IMR-90 (cell line): Measurements from ENCODE around the gene GJA10. TPM values are rescaled to one million over a fixed set of nuclear protein-coding genes. Genes with fewer than 3 reads are reported as not detected.
A peak's percentile ranks its signal among the peaks of the same experiment; 100 is the strongest.

ENCODE experiments used
- ATAC-seq: fragments of 200-7000 bp; cut with Tn5 transposase; 2 replicates; pipeline ENCODE4 v1.9.1; 2020; ENCODE audit warnings: low read depth, mild to moderate bottlenecking, moderate library complexity
- BruUV-seq: library from RNA; stranded (reverse); fragments of 400-500 nt; replicated peaks from 2 replicates; lab custom pipeline; 2021; lab: Mats Ljungman, UMichigan
- CTCF ChIA-PET: fragments of 300-600 bp; formaldehyde crosslinking; extraction: SDS; loops from one replicate; lab custom pipeline; 2021; ENCODE audit warnings: antibody characterized with exemption; lab: Yijun Ruan, JAX
- POLR2A ChIA-PET: fragments of 300-600 bp; sonication (Branson Sonifier 250); formaldehyde crosslinking; loops from one replicate; lab custom pipeline; 2022; ENCODE audit warnings: antibody characterized with exemption; ENCODE audit not compliant: unreplicated experiment; lab: Charles Lee
- DNase-seq: peaks from one replicate; pipeline ENCODE4 v3.0.0; 2013
- H2AFZ ChIP-seq: replicated peaks from 2 replicates; pipeline ENCODE3; 2013; ENCODE audit warnings: low read length, mild to moderate bottlenecking; ENCODE audit not compliant: poor library complexity
- H2AK5ac ChIP-seq: 2 replicates; pipeline ENCODE4 v1.6.1; 2013; ENCODE audit warnings: low read depth, low read length, inconsistent platforms
- H2AK9ac ChIP-seq: replicated peaks from 2 replicates; pipeline ENCODE3; 2013; ENCODE audit warnings: mild to moderate bottlenecking, low read depth, low read length, moderate library complexity; ENCODE audit not compliant: poor library complexity
- H2BK120ac ChIP-seq: 2 replicates; pipeline ENCODE4 v1.6.1; 2013; ENCODE audit warnings: low read depth, low read length, inconsistent platforms
- H2BK15ac ChIP-seq: 3 replicates; pipeline ENCODE4 v1.6.1; 2013; ENCODE audit warnings: low read depth, low read length, inconsistent platforms
- H2BK20ac ChIP-seq: 2 replicates; pipeline ENCODE4 v1.6.1; 2013; ENCODE audit warnings: low read depth, mild to moderate bottlenecking, inconsistent platforms, low read length, moderate library complexity
- H2BK5ac ChIP-seq: 2 replicates; pipeline ENCODE4 v1.6.1; 2013; ENCODE audit warnings: mild to moderate bottlenecking, low read depth, low read length, inconsistent platforms; ENCODE audit not compliant: poor library complexity, severe bottlenecking
- H3K14ac ChIP-seq: replicated peaks from 2 replicates; pipeline ENCODE4 v1.6.1; 2013; ENCODE audit warnings: low read depth, low read length, inconsistent platforms
- H3K18ac ChIP-seq: 2 replicates; pipeline ENCODE4 v1.6.1; 2013; ENCODE audit warnings: low read depth, low read length, control low read depth
- H3K23ac ChIP-seq: 2 replicates; pipeline ENCODE4 v1.6.1; 2013; ENCODE audit warnings: low read depth, low read length, inconsistent platforms
- H3K27ac ChIP-seq: 2 replicates; pipeline ENCODE4 v1.5.1; 2013; ENCODE audit warnings: mild to moderate bottlenecking, control low read depth, low read length; ENCODE audit not compliant: insufficient read depth
- H3K27me3 ChIP-seq: 2 replicates; pipeline ENCODE4 v1.6.1; 2013; ENCODE audit warnings: low read length; ENCODE audit not compliant: control insufficient read depth, insufficient read depth
- H3K36me3 ChIP-seq: 2 replicates; pipeline ENCODE4 v1.6.1; 2013; ENCODE audit warnings: low read length, mixed read lengths; ENCODE audit not compliant: control insufficient read depth, insufficient read depth
- H3K4ac ChIP-seq: 2 replicates; pipeline ENCODE4 v1.6.1; 2013; ENCODE audit warnings: low read depth, low read length, inconsistent platforms
- H3K4me1 ChIP-seq: 2 replicates; pipeline ENCODE4 v1.6.1; 2013; ENCODE audit warnings: low read length, mixed read lengths; ENCODE audit not compliant: control insufficient read depth, insufficient read depth
- H3K4me2 ChIP-seq: 2 replicates; pipeline ENCODE4 v1.6.1; 2013; ENCODE audit warnings: low read depth, mild to moderate bottlenecking, control low read depth, low read length, moderate library complexity
- H3K4me3 ChIP-seq: 2 replicates; pipeline ENCODE4 v1.5.1; 2013; ENCODE audit warnings: low read depth, mild to moderate bottlenecking, control low read depth, low read length, moderate library complexity; ENCODE audit not compliant: insufficient read depth
- H3K56ac ChIP-seq: 2 replicates; pipeline ENCODE4 v1.6.1; 2013; ENCODE audit warnings: low read length, inconsistent platforms; ENCODE audit not compliant: insufficient read depth; ENCODE audit errors: extremely low read depth
- H3K79me1 ChIP-seq, 2 experiments: 2 replicates each; pipeline ENCODE4 v1.6.1; 2013; ENCODE audit warnings: low read length in 2 of 2, inconsistent platforms in 1 of 2, low read depth in 1 of 2
- H3K9ac ChIP-seq: 2 replicates; pipeline ENCODE4 v1.6.1; 2013; ENCODE audit warnings: low read depth, low read length, control low read depth
- H3K9me1 ChIP-seq: 2 replicates; pipeline ENCODE4 v1.6.1; 2013; ENCODE audit warnings: low read length, inconsistent platforms; ENCODE audit not compliant: insufficient read depth
- H3K9me3 ChIP-seq: 2 replicates; pipeline ENCODE4 v1.6.1; 2013; ENCODE audit warnings: low read length; ENCODE audit not compliant: control insufficient read depth, insufficient read depth
- H4K20me1 ChIP-seq: 2 replicates; pipeline ENCODE4 v1.6.1; 2013; ENCODE audit warnings: low read length, inconsistent platforms; ENCODE audit not compliant: insufficient read depth
- H4K5ac ChIP-seq: 2 replicates; pipeline ENCODE4 v1.6.1; 2013; ENCODE audit warnings: mild to moderate bottlenecking, low read depth, low read length, control low read depth
- H4K8ac ChIP-seq, 2 experiments: 2 replicates each; pipeline ENCODE4 v1.6.1; 2013; ENCODE audit warnings: low read depth in 2 of 2, low read length in 2 of 2, control low read depth in 1 of 2, inconsistent platforms in 1 of 2
- H4K91ac ChIP-seq: 2 replicates; pipeline ENCODE4 v1.6.1; 2013; ENCODE audit warnings: low read depth, low read length, inconsistent platforms; ENCODE audit not compliant: insufficient read depth
- BHLHE40 ChIP-seq: fragments of 150-350 bp; IDR thresholded peaks from 2 replicates; pipeline ENCODE4 v1.6.1; 2016; ENCODE audit warnings: mild to moderate bottlenecking, low read depth, low read length
- CHD1 ChIP-seq: IDR thresholded peaks from 2 replicates; pipeline ENCODE4 v1.6.1; 2012; ENCODE audit warnings: low read depth, low read length, improper control_type of control experiment
- MAFK ChIP-seq: IDR thresholded peaks from 2 replicates; pipeline ENCODE4 v1.6.1; 2012; ENCODE audit warnings: low read depth, low read length, improper control_type of control experiment
- NFE2L2 ChIP-seq: fragments of 150-350 bp; IDR thresholded peaks from 2 replicates; pipeline ENCODE4 v1.6.1; 2016; ENCODE audit warnings: low read depth, mild to moderate bottlenecking, low read length
- POLR2A ChIP-seq: IDR thresholded peaks from 2 replicates; pipeline ENCODE4 v1.6.1; 2012; ENCODE audit warnings: mild to moderate bottlenecking, low read depth, low read length
- RAD21 ChIP-seq: IDR thresholded peaks from 2 replicates; pipeline ENCODE4 v1.6.1; 2012; ENCODE audit warnings: low read length, improper control_type of control experiment
- RCOR1 ChIP-seq: IDR thresholded peaks from 2 replicates; pipeline ENCODE4 v1.6.1; 2012; ENCODE audit warnings: mild to moderate bottlenecking, low read length, improper control_type of control experiment; ENCODE audit not compliant: insufficient replicate concordance
- RFX5 ChIP-seq: IDR thresholded peaks from 2 replicates; pipeline ENCODE4 v1.8.0; 2012; ENCODE audit warnings: low read depth, mild to moderate bottlenecking, low read length, moderate library complexity
- SMC3 ChIP-seq: fragments of 150-350 bp; IDR thresholded peaks from 2 replicates; pipeline ENCODE4 v1.6.1; 2016; ENCODE audit warnings: low read depth, mild to moderate bottlenecking, antibody characterized with exemption, low read length, moderate library complexity
- WGBS, 2 experiments: methylation state at CpG; one replicate each; pipeline versions ENCODE4 v1.1.5 to v1.1.7; 2013; ENCODE audit warnings: missing lambda C conversion rate in 2 of 2; ENCODE audit not compliant: insufficient read length in 1 of 2; ENCODE audit errors: extremely low coverage in 2 of 2; 5-methylcytosine and 5-hydroxymethylcytosine counted together
- dilution Hi-C: fragments of 300-500 bp; cut with HindIII; formaldehyde crosslinking; loops from one replicate; pipeline ENCODE4 v1.14.3; 2018; ENCODE audit warnings: low sequenced_read_pairs; ENCODE audit not compliant: unreplicated experiment
- in situ Hi-C: fragments of 300-500 bp; cut with MboI; formaldehyde crosslinking; loops from 3 replicates; pipeline ENCODE4 v1.14.3; 2019; ENCODE audit warnings: low sequenced_read_pairs, inconsistent platforms, mixed read lengths
- intact Hi-C: fragments of 100-400 bp; cut with micrococcal nuclease; formaldehyde crosslinking; loops from 2 replicates; pipeline ENCODE4 v1.10.0; 2022
- polyA plus RNA-seq, 3 experiments: library from polyadenylated mRNA; depleted of rRNA; stranded (reverse); fragments of >200 nt; gene quantifications; 2 replicates each; pipeline ENCODE4 v1.2.3, GENCODE V29; 2012; ENCODE audit warnings: low replicate concordance in 1 of 3
- total RNA-seq: library from RNA; depleted of rRNA; stranded (reverse); fragments of >200 nt; gene quantifications from 2 replicates; pipeline ENCODE4 v1.2.3, GENCODE V29; 2012
- TF ChIP-seq, protein P1 (sequence below): conservative IDR thresholded peaks from 2 replicates; pipeline ENCODE4 v1.5.1; 2012; ENCODE audit warnings: mild to moderate bottlenecking, low read depth, low read length, improper control_type of control experiment
- TF ChIP-seq, protein P2 (sequence below): fragments of 150-350 bp; IDR thresholded peaks from 2 replicates; pipeline ENCODE4 v1.6.1; 2016; ENCODE audit warnings: low read depth, mild to moderate bottlenecking, low read length, moderate library complexity, borderline replicate concordance

Gene GJA10
- total and polyA plus RNA-seq, 2 of the 4 experiments (the other 2 are of a cell fraction): not detected

DNA sequence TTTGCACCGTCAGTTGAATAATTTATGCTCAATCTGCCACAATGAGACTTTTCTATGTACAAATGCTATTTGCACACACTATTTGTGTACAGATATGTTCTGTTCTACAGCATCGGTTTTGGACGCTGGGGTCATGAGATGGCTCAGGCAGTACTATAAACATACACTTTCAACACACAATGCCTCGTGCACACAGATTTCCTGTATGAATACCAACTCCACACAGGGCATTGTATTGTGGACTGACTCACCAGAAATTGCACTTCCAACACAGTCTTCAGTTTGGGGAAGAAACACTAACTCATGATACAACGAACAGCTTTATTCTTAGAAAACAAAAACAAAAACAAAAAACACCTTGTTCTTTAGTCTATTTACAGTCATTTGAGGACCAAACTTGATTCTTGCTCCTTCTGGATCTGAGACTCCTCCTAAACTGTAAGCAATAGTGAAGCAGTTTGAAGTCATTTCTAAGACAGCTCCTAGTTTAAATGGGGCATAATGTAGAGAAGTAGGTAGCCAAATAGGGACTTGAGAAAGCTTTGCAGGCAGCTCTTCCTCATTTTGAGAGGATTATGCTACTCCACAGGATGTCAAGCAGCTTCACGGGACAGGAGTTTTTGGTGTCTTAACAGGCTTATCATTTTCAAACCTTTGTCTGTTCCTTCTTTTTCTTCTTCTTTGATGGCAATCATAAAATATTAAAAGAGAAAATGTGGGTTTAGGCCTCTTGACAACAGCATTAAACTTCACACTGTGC is 33.7 kb downstream of the GJA10 start (continued):
- TF ChIP-seq, protein P1, sequence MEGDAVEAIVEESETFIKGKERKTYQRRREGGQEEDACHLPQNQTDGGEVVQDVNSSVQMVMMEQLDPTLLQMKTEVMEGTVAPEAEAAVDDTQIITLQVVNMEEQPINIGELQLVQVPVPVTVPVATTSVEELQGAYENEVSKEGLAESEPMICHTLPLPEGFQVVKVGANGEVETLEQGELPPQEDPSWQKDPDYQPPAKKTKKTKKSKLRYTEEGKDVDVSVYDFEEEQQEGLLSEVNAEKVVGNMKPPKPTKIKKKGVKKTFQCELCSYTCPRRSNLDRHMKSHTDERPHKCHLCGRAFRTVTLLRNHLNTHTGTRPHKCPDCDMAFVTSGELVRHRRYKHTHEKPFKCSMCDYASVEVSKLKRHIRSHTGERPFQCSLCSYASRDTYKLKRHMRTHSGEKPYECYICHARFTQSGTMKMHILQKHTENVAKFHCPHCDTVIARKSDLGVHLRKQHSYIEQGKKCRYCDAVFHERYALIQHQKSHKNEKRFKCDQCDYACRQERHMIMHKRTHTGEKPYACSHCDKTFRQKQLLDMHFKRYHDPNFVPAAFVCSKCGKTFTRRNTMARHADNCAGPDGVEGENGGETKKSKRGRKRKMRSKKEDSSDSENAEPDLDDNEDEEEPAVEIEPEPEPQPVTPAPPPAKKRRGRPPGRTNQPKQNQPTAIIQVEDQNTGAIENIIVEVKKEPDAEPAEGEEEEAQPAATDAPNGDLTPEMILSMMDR: no peak

DNA sequence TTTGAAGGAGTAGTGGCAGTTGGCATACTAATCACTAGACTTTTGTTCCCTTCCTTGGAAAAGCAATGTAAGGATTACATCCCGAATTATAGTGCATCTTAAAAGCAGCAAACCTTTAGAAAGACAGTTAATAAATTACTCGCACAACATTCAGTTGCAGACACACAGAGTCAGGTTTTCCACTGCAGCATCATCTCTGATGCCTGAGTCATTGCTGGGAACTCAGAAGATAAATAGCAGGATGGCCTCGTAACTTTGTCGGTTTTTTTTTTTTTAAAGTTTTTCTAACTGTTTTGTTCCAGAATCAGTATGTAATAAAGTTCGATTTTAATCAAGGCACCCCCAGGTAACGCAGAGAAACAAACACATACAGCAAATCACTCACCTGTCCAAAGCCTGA is 34.3 kb downstream of the GJA10 start:
- Histone ChIP-seq H4K5ac (no peak overlapping the region), H3K14ac (no peak overlapping the region), H2AFZ (no peak overlapping the region), H2AK9ac (no peak overlapping the region), H3K79me1 (no peaks in the 10 kb centered on the region), H3K9me3 (no peaks in the 10 kb centered on the region), H4K91ac (no peak overlapping the region), H3K27ac (no peak overlapping the region), H3K4me3 (no peak overlapping the region), H2BK15ac (no peak overlapping the region), H3K23ac (no peak overlapping the region), H2BK120ac (no peak overlapping the region), H2BK5ac (no peak overlapping the region), H3K4ac (no peak overlapping the region), H2AK5ac (no peak overlapping the region), H3K4me1 (no peaks in the 10 kb centered on the region; the same call in 1 of the 2 replicates), H3K9me1 (no peaks in the 10 kb centered on the region), H3K4me2 (no peak overlapping the region), H3K56ac (no peak overlapping the region), H2BK20ac (no peak overlapping the region), H4K20me1 (no peaks in the 10 kb centered on the region), H4K8ac (no peak overlapping the region), H3K36me3 (no peaks in the 10 kb centered on the region), H3K18ac (no peak overlapping the region), H3K9ac (no peak overlapping the region), H3K27me3 (no peaks in the 10 kb centered on the region)
- POLR2A ChIA-PET: no interaction called here
- dilution Hi-C loops: no loop called here
- in situ Hi-C loops: no loop called here
- intact Hi-C loops: no loop called here
- CTCF ChIA-PET: interaction anchor here (1.3 kb wide), 1 partner anchor 12 kb away, joined by 3 read pairs; no protein-coding TSS in a partner anchor
- BruUV-seq: no TSS peak
- ATAC-seq (no peak), DNase-seq (peak; percentile 63)
- WGBS, 2 experiments: no CpG with 5 or more reads among the region's 6 CpGs
- no peak for TF ChIP-seq POLR2A
- TF ChIP-seq BHLHE40: no peak
- TF ChIP-seq RCOR1: no peak
- no peak for TF ChIP-seq CHD1
- no peak for TF ChIP-seq RFX5
- TF ChIP-seq, protein P2, sequence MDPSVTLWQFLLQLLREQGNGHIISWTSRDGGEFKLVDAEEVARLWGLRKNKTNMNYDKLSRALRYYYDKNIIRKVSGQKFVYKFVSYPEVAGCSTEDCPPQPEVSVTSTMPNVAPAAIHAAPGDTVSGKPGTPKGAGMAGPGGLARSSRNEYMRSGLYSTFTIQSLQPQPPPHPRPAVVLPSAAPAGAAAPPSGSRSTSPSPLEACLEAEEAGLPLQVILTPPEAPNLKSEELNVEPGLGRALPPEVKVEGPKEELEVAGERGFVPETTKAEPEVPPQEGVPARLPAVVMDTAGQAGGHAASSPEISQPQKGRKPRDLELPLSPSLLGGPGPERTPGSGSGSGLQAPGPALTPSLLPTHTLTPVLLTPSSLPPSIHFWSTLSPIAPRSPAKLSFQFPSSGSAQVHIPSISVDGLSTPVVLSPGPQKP: no peak
- TF ChIP-seq NFE2L2: no peak
- TF ChIP-seq, protein P1: no peak
- TF ChIP-seq RAD21: no peak
- TF ChIP-seq MAFK: no peak
- TF ChIP-seq SMC3: no peak
